NCI-H82 treated with DMSO at 0.1 percent for 48 hours (cell line): ENCODE measurements around the gene PPFIA2.

Experiments
- DNase-seq: peaks from one replicate; lab custom pipeline; 2025; ENCODE audit not compliant: unreplicated experiment; lab: John Stamatoyannopoulos, UW

Gene PPFIA2

DNA sequence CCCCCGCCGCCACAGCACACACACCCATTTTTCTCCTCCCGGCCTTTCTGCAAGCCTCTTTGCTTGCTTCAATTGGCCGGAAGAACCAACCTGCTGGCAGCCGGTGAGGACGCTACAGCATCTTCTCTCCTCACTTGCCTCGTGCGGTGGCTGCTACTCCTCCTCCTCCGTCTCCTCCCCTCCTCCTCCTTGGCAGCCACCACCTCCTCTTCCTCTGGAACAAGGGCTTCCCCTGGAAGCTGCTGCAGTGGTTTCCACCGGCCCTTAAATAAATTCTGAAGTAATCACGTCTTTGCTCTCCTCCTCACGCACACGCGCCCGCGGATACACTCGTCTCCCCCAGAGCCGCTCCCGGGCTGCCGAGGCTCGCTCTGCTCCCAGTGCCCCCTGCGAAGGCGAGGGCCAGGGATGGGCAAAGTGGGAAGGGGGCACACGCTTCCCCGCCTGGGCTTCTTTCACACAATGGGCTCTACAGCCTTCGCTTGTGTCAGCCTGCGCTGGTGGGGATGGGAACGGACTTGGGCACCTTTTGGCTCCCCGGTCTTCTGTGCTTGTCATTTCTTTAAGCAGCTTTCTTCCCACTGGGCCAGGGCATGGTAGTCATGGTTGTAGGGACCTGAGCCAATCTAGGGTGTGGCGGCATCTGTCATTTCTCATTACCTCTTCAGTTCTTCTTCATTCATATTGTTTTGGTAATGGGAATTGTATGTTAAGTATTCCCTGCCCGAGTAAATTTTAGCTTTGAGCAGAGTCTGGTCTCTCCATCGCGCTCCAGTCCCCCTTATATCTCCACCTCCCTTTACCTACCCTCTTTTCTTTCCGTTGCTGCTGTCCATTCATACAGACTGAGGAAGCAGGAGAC is at the start of gene PPFIA2:
TSS of gene PPFIA2 (minus strand) at position 161 of the 862 bp plus-strand sequence.
- DNase-seq: no peak

DNA sequence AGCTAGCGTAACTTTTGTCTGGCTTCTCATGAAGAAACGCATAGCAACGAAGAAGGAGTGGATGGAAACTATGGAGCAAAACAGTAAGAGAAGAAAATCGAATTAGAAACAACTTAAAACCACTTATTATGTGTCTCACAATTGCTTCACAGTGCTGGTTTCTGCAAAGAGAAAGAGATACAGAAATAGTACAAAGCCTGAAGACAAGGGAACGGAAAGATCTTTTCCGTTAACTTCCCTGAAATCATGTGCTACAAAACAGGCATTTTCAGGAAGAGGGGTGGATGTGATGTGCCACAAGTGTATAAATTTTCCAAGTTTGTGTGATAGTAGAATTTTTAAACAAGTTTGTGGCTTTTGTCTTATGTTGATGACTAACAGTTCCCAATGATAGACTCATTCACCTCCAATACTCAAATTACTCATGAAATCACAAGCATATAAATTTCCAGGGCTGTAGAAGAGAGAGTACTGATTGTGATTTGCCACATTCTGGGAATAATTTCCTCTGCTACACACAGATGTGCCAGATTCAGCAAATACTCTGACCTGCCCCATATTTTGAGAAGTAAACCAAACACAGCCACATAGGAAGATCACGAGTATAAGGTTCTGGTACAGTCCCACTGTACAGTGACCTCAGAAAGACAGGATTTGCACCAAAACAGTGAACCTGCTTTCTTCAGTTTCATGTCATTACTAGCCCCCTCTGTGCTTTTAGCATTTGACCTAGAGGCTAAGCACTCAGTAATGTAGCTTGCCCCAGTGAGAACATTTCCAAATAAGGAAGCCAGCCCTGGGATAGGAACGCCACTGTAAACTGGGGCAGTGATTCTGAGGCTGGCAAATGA is 41.4 kb upstream of the PPFIA2 start:
- DNase-seq: no peak

DNA sequence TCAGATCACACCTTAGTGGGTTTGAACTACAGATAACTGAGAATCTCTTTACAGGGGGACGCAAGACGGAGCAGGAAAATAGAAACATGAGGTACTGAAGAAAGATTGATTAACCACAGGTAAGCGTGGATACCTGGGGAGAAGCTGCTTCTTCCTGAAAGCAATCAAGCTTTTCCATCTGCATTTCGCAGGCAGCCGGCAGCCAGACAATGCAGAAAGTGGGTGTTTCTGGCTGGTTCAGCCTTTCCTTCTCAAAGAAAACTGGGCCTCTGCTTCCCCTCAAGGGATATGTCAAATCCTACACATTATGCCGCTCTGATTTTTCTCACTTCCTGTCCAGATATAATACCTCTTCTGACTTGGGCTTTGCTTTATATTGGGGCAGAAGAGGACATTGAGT is 39.1 kb upstream of the PPFIA2 start:
- DNase-seq: no peak

DNA sequence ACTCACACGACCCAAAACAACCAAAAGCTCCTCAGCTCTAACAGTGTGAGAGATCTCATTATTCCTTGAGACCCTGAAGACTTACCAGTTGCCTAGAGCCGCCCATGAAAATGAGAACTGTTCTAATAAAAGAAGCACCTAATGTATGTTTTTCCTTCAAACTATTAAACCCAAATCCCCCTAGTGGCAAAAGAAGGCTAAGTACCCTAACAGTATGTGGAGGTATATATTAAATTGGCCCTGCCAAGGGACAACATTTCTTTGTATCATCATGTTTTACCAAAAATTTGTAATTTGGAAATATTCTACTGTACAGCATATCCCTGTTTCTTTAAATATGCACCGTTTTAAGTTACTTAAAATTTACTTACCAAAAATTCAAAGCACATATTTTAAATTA is 38.0 kb upstream of the PPFIA2 start:
- no peak for DNase-seq

DNA sequence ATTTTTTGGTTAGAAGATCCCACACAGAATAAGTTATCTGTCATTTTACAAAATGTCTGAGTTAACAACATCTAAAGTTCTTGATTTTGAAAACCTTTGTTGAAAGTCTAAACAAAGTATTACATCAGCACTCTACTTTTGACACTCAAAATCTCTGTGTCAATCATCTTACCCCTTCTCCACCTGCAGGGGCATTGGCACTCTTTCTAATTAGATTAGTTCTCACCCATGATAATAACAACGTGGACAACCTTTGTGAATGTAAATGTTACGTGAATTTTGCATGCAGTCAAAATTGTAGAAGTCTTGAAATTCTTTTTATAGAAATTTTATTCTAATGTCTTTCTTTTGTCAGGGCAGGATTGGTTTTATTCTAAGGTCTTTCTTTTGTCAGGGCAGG is 33.5 kb upstream of the PPFIA2 start:
- no peak for DNase-seq

DNA sequence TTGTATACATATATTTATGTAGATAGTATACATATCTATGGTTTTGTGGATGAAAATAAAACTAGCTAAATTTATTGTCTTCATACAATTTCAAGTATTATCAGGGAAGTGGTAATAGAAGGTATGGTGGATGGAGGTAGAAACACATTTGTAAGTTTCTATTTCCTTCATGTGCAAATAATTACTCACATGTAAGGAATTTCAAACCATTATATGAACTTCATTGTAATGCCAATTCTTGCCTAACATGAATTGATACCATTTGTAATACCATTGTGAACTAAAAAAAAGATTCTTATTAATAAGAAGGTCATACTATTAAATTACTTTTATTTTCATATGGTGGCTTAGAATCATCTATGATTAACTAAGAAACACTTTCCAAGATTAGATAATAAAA is 20.1 kb upstream of the PPFIA2 start:
- no peak for DNase-seq

DNA sequence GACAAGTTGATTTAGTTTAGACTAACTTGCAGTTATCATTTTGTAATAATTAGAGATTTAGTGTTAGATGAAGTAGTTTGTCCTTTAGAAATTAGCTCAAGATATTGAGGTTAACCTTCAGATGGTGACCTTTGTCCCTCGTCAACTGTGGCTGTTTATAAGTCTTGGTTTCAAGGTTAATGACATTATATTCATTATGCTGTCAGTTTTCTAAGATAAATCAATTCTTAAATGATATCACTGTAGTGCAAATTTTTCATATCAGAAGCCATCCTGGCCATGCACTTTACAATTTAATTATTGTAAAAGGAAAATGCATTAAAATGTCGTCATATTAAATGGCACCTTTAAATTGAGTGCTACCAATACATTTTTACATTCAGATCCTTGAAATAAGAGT is 19.6 kb upstream of the PPFIA2 start:
- DNase-seq: no peak

DNA sequence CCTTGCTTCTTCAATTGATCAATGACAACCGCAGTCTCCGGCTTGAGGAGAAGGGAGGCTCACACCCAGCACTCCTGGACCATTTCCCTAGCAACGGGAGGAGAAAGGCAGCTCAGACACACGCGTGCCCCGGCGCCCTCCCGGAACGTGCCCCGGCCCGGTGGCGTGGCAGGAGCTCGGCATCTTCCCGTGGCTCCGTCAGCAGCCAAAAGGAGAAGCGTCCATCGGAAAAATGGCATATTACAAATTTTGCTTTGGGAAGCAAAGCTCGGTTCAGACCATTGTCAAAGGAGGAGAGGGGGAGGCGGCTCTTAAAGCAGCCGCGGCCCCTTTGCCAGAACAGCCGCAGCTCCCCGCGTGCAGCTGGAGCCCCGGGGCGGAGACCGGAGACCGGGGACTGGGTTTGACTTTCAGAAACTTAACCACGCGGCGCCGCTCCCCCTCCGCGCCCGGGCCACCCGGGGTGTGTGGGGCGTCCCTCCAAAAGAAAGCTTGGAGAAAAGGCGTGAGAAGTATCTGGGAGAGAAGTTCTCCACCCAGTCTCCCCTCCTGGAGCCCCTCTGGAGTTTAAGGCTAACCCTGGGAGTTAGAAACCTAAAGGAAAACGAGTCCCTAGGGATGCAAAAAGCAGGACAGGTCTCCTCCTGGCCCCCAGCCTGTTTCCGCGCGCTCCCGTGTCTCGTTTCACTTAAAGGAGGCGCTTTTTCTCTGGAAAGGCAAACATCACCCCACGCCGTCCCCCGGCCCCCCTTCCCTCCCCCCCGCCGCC is 545 bp downstream of the PPFIA2 start:
- no peak for DNase-seq

DNA sequence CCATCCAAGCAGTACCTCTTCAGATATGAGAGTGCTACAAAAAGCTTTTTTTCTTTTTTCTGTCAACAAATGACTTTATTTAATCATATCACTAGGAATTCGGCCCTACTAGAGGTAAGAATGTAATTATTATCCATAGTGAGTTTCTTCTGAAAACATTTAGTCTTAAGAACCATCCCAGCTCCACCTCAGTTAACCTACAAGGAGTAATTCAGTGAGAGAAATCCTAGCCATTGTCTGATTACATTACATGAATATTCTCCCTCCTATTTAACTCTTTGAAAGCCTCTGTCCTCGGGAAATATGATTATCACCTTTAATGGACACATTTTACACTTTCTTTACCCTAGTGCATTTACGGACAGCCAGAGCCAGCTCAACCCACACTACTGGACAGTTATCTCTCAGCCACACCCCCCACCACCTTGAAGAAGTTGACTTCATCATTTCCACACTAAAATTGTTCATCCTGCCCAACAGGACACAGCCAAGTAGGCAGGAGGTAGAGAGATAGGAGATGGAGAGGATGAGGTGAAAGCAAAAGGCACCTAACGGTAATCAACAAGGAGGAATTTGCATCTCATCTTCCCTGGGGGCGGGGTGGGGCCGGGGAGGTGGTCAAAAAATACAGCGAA is 1.3 kb downstream of the PPFIA2 start:
- no peak for DNase-seq

DNA sequence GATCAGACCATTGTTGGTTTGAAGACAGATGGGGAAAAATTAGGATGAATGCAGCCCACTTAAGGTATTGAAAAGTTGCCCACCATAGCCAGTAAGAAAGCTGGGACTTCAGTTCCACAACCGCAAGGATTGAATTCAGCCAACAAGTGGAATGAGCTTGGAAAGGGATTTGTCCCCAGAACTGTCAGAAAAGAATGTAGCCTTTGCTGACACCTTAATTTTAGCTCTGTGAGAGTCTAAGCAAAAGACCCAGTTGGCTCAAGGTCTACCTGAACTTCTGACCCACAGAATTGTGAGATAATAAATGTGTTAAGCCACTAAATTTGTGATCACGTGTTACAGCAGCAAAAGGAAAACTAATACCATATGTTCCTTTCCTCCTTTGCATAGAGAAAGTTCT is 29.4 kb downstream of the PPFIA2 start:
- no peak for DNase-seq

DNA sequence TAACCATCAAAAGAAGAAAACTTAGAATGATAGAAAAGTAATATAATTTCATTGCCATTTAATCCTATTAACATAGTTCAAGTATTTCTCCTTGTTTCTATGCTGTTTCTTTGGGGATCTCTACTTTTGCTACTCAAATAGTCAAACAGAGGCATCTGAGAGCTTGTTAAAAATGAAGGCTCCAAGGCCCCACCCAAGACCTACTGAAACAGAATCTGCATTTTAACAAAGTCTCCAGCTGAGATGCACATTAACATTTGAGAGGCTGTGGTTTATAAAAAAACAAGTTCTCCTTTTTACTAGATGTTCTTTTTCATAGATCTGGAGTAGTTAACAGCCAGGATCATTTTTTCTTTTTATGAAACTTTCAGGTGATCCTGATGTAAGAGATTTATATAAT is 31.8 kb downstream of the PPFIA2 start:
- no peak for DNase-seq

DNA sequence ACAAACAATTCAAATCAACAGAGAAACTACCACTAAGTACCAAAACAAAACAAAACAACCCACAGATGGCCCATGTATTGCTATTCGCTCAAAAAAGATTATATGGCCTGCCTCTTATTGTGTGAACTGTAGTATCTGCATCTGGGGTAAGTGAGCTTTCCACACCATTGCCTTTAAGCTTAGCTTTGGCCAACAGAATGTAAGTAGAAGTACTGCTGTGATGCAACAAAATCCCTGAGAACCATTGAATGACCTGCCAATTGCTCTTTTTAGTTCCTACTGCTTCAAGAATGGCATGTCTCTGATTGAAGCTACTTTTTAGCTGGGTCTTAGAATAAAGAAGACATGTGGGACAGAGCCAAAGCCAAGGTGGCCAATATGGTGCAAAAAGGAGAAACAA is 32.5 kb downstream of the PPFIA2 start:
- DNase-seq: no peak

DNA sequence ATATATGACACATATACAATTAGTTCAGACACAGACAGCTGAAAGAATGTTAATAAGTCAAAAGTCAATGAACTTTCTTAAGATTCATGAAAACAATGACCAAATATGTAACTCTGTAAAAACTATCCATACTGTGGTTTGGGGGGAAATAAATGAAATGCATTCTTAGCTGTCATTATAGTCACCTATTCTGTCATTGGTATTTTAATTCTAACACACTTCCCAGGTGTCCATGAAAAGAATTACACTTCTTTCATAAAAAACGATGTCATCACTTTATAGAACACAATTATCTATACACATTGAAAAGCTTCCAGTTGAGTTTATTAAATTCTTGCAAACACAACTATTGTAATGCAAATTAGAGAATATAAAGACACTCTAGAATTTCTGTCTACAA is 35.8 kb downstream of the PPFIA2 start:
- no peak for DNase-seq

DNA sequence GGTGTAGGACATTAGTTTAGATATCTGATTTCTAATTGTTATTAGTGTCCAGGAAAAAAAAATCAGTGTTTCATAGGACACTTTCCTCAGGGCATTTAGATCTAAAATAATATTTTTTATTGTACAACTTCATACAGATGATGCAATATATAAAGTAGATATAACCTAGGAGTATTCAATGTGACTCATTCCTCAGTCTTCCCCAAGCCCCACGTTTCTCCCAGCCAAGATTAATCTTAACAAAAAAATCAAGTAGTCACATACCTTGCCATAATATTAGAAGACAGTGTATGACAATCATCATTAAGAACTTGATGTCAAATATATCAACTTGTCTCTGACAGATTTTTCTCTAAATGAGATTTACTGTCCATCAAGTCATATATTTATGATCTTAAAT is 37.1 kb downstream of the PPFIA2 start:
- no peak for DNase-seq

DNA sequence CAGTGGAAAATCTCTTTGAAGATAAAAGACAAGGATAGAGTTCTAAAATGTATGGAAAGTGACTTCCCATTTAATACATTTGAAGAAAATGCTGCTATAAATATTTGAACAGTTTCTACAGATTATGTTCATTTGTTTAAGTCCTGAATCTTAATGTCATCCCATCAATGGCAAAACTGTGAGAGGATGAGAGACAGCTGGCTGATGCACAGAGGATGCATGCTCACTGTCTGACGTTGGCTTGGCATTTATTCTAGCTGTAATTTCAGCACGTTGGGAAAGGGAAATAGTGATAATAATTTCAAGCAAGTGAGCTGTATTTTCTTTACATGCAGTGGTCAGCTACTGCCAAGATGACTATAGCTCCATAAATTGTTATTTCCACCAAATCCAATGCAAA is 40.5 kb downstream of the PPFIA2 start:
- DNase-seq: no peak

DNA sequence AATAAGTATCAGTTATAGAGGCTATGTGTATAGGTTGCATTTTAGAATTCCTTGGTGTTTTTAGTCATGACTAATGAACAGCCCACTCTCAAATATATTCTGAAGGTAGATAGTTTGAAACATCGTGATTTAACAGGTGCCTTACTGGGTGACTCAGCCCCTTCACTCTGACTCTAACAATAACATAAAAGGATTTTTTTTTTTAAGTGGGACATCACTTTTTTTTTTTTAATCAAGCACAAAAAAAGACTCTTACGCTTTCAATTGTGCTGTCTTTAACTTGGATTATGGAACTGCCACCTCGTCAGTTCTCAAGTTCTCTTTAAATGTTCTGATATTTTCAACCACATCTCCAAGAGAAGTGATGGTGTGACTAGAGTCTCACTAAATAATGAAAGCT is 46.6 kb downstream of the PPFIA2 start:
- no peak for DNase-seq

DNA sequence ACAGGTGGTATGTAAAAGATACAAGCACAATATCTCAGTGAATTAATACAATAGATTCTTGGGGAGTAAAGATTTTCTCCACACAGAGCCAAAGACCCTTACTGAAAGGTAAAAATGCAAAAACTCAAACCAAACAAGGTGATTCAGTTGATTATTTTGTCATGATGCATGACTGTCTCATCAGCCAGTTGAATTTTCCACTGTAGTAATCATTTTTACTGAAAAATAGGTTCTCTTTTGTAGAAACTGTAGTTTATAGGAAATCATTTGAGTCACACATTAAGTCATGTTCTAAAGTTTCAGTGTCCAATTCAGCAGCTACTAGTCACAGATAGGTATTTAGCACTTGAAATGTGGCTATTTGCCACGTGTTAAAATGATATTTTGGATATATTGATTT is 53.6 kb downstream of the PPFIA2 start:
- DNase-seq: no peak

DNA sequence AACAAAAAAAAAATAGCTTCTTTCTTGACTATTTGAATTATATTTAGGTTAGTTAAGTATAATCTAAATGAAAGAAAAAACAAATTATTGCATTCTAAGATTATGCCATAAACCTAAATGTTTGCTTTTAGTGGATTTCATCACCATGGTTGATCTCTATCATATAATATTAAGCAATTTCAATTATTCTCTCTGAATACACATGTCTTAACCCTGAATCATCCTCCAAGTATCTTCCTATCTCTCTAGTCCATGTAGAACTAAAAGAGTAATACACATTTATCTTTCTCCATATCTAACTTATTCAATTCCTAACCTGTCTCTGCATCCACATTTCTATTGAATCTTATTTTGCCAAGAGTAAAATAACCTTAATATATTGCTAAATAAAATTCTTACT is 59.6 kb downstream of the PPFIA2 start:
- no peak for DNase-seq

DNA sequence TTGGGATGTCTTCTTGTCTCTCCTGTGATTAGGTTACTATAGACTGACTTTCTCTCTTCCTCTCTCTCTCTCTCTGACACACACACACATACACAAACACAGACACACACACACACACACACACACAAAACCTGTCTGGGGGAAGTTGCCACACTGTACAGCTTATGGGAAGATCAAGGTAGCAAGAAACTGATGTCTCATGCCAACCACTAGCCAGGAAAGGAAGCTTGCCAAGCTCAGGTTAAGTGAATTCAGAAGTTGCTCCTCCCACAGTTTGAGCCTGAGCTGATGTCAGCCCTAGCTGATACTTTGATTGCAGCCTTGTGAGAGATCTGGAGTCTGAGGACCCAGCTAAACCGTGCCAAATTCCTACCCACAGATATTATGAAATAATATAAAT is 67.1 kb downstream of the PPFIA2 start:
- no peak for DNase-seq

DNA sequence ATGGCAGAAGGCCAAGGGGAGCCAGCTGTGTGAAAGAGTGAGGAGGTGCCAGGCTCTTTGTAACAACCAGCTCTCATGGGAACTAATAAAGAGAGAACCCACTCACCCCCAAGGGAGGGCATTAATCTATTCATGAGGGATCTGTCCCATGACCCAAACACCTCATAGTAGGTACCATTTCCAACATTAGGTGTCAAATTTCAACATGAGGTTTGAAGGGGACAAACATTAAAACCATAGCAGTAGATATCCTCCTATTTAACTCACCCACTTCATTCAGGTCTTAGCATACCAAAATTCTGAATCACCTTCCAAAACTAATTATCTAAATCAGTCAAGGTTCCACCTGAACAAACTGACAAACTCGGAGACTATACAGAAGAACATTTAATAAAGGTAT is 75.3 kb downstream of the PPFIA2 start:
- no peak for DNase-seq

DNA sequence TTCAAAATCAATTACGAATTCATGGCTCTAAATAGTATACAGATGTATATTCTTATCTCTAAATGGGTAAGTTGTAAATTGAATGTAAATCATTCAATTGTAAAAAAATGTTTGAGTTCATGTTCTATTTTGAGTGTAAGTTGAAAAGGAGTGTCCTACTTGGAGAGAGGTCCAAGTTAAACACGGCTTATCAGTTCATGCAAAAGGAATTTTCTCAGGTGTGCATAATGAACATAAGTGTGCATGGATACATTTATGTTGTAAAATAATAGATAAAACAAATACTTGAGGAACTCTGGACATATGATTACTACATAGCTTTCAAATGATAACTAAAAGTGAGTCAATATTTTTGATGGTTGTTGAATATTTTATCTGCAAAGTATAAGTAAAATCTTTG is 79.5 kb downstream of the PPFIA2 start:
- DNase-seq: no peak
